CD14-positive monocyte (primary cell): Measurements from ENCODE around the gene SYCP3. TPM values are rescaled to one million over a fixed set of nuclear protein-coding genes. Genes with fewer than 3 reads are reported as not detected.
A peak's percentile ranks its signal among the peaks of the same experiment; 100 is the strongest.

ENCODE experiments used
- DNase-seq, 3 donors: peaks; one replicate each; pipeline ENCODE4 v3.0.0-alpha.2; 2011 to 2022
- H2AFZ ChIP-seq: 2 replicates; pipeline ENCODE4 v1.6.0; 2012; ENCODE audit warnings: mild to moderate bottlenecking, low read depth, low read length, inconsistent platforms; ENCODE audit not compliant: insufficient read depth, poor library complexity, severe bottlenecking
- H3K27ac ChIP-seq, 2 donors: 1 replicate in 1 of 2; 2 replicates in 1 of 2; pipeline ENCODE4 v1.5.1; 2012 to 2013; ENCODE audit warnings: low read length in 2 of 2, control low read depth in 1 of 2, inconsistent platforms in 1 of 2, low read depth in 1 of 2, mild to moderate bottlenecking in 1 of 2
- H3K27me3 ChIP-seq, 2 donors: one replicate each; pipeline versions ENCODE4 v1.6.0 to v1.6.1; 2011 to 2013; ENCODE audit warnings: low read length in 2 of 2; ENCODE audit not compliant: control insufficient read depth in 2 of 2, insufficient read depth in 2 of 2
- H3K36me3 ChIP-seq, 2 donors: replicated peaks in 1 of 2; 1 replicate in 1 of 2; 2 replicates in 1 of 2; pipeline versions ENCODE4 v1.5.1 to v1.6.1; 2012 to 2013; ENCODE audit warnings: low read length in 2 of 2, control low read depth in 1 of 2, inconsistent platforms in 1 of 2, mild to moderate bottlenecking in 1 of 2; ENCODE audit not compliant: insufficient read depth in 2 of 2, control insufficient read depth in 1 of 2
- H3K4me1 ChIP-seq, 2 donors: 1 replicate in 1 of 2; 2 replicates in 1 of 2; pipeline versions ENCODE4 v1.5.1 to v1.6.1; 2012 to 2013; ENCODE audit warnings: low read length in 2 of 2, control low read depth in 1 of 2, inconsistent platforms in 1 of 2, mild to moderate bottlenecking in 1 of 2, moderate library complexity in 1 of 2; ENCODE audit not compliant: insufficient read depth in 2 of 2, control insufficient read depth in 1 of 2
- H3K4me2 ChIP-seq: replicated peaks from 2 replicates; pipeline ENCODE3; 2012; ENCODE audit warnings: low read length, moderate library complexity, mild to moderate bottlenecking; ENCODE audit not compliant: poor library complexity, severe bottlenecking; ENCODE audit errors: extremely low read depth
- H3K4me3 ChIP-seq, 3 experiments: fragments of 200-600 bp in 1 of 3; sonication (generic) in 1 of 3; replicated peaks in 1 of 3; 1 replicate in 2 of 3; 2 replicates in 1 of 3; pipeline ENCODE4 v1.5.1; 2011 to 2013; ENCODE audit warnings: low read length in 3 of 3, mild to moderate bottlenecking in 3 of 3, control low read depth in 2 of 3, low read depth in 2 of 3, inconsistent platforms in 1 of 3, moderate library complexity in 1 of 3
- H3K79me2 ChIP-seq: 2 replicates; pipeline ENCODE4 v1.6.0; 2012; ENCODE audit warnings: mild to moderate bottlenecking, control low read depth, inconsistent platforms, low read length, moderate library complexity; ENCODE audit not compliant: insufficient read depth
- H3K9ac ChIP-seq: 2 replicates; pipeline ENCODE4 v1.6.0; 2017; ENCODE audit warnings: low read length, mild to moderate bottlenecking; ENCODE audit not compliant: insufficient read depth, poor library complexity, severe bottlenecking
- H3K9me3 ChIP-seq, 2 donors: replicated peaks in 1 of 2; 1 replicate in 1 of 2; 2 replicates in 1 of 2; pipeline versions ENCODE4 v1.5.1 to v1.6.1; 2012 to 2013; ENCODE audit warnings: low read length in 2 of 2, control low read depth in 1 of 2; ENCODE audit not compliant: control insufficient read depth in 1 of 2, insufficient read depth in 1 of 2
- H4K20me1 ChIP-seq: 2 replicates; pipeline ENCODE4 v1.6.0; 2012; ENCODE audit warnings: mild to moderate bottlenecking, low read length, control low read depth, moderate library complexity; ENCODE audit not compliant: insufficient read depth
- H3K27ac Mint-ChIP-seq, 7 donors: one replicate each; pipeline ENCODE4 v1.8.0; 2020; ENCODE audit warnings: mild to moderate bottlenecking in 7 of 7, mixed read lengths in 7 of 7, moderate library complexity in 6 of 7, inconsistent platforms in 2 of 7
- H3K27me3 Mint-ChIP-seq, 3 donors: one replicate each; pipeline ENCODE4 v1.8.0; 2021 to 2022; ENCODE audit warnings: low read depth in 3 of 3, mild to moderate bottlenecking in 3 of 3, mixed read lengths in 3 of 3, moderate library complexity in 3 of 3, inconsistent platforms in 1 of 3
- H3K36me3 Mint-ChIP-seq, 2 donors: one replicate each; pipeline ENCODE4 v1.8.0; 2020; ENCODE audit warnings: mixed read lengths in 2 of 2, inconsistent platforms in 1 of 2, mild to moderate bottlenecking in 1 of 2
- H3K4me1 Mint-ChIP-seq: one replicate; pipeline ENCODE4 v1.8.0; 2020; ENCODE audit warnings: mild to moderate bottlenecking, mixed read lengths
- H3K4me3 Mint-ChIP-seq, 2 donors: one replicate each; pipeline ENCODE4 v1.8.0; 2020; ENCODE audit warnings: mild to moderate bottlenecking in 2 of 2, mixed read lengths in 2 of 2, moderate library complexity in 1 of 2
- H3K9me3 Mint-ChIP-seq, 7 donors: one replicate each; pipeline ENCODE4 v1.8.0; 2020 to 2022; ENCODE audit warnings: mixed read lengths in 7 of 7, mild to moderate bottlenecking in 6 of 7, moderate library complexity in 6 of 7, inconsistent platforms in 2 of 7
- WGBS: methylation state at CpG from one replicate; pipeline ENCODE4 v1.1.5; 2013; ENCODE audit warnings: missing lambda C conversion rate; ENCODE audit not compliant: insufficient coverage; 5-methylcytosine and 5-hydroxymethylcytosine counted together
- intact Hi-C, 2 donors: fragments of 100-400 bp; cut with micrococcal nuclease; formaldehyde crosslinking; loops; one replicate each; pipeline versions ENCODE4 v1.15.0 to v1.15.1; 2023
- polyA plus RNA-seq, 3 donors: library from polyadenylated mRNA; depleted of rRNA in 1 of 3; unstranded in 2 of 3; stranded (reverse) in 1 of 3; fragments of 300-500 nt in 2 of 3; fragments of >200 nt in 1 of 3; fragmentation: Illumina TruSeq in 2 of 3; gene quantifications; 1 replicate in 2 of 3; 2 replicates in 1 of 3; pipeline ENCODE4 v1.2.3, GENCODE V29; 2012 to 2021
- TF ChIP-seq, protein P1 (sequence below): fragments of 200-600 bp; IDR thresholded peaks from one replicate; pipeline ENCODE4 v1.8.0; 2022; ENCODE audit warnings: antibody characterized with exemption, mild to moderate bottlenecking

SYCP3 gene
- polyA plus RNA-seq, 3 donors = 0.15 TPM; not detected in 2

DNA sequence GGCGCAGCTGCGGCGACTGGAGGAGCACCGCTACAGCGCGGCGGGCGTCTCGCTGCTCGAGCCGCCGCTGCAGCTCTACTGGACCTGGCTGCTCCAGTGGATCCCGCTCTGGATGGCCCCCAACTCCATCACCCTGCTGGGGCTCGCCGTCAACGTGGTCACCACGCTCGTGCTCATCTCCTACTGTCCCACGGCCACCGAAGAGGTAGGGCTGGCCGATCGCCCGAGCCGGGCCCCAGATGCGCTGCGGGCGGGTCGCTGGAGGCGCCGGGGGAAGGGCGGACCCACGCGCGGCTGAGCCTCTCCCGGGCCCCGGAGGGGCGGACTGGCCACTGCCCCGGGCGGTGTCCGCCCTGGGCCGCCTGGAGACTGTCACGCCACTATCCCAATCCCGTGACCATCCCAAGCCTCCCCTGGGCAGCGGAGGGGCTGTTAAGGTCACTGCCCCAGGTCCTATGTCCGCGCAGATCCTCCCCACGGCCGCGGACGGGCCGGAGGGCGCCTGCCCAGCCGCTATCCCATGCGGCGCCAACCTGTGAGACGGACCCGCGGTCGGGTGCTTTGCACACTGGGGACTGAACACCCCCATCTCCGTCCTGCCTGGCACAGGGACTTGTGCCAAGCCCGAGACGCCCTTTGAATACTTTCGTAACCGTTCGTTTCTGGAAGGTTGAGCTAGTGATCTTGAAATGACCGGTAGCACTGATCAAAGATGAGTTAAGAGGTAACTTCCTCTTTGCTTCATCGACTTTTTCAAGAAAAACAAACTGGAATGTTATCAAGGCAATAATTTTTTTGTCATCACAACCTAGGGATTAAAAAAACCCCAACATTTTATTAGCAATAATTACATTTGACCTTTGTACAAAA, 41.1 kb downstream of the SYCP3 start:
- peaks cover 69% of the 10 kb centered on the region for H3K4me1 Mint-ChIP-seq
- WGBS = under 1% methylated on average over 60 of the region's 67 CpGs
- Histone ChIP-seq H3K4me1 (peaks cover 32 to 60% of the 10 kb centered on the region in 2 donors), H4K20me1 (peaks cover 41% of the 10 kb centered on the region), H3K4me2 (peak overlapping the region; percentile 85), H2AFZ (peak overlapping the region; percentile 95), H3K79me2 (peaks cover 67% of the 10 kb centered on the region), H3K4me3 (peak overlapping the region; percentile 89 to 94 (median 92)), H3K9me3 (no peaks in the 10 kb centered on the region), H3K27ac (peak overlapping the region; percentile 57 to 87), H3K36me3 (peaks cover 2 to 6% of the 10 kb centered on the region in 2 donors), H3K9ac (peak overlapping the region; percentile 87), H3K27me3 (no peaks in the 10 kb centered on the region)
- H3K4me3 Mint-ChIP-seq = peak overlapping the region; percentile 96
- H3K36me3 Mint-ChIP-seq = peaks cover 4 to 6% of the 10 kb centered on the region in 2 donors
- H3K27me3 Mint-ChIP-seq = peaks cover 0 to 3% (median 0%) of the 10 kb centered on the region in 3 donors
- no peaks in the 10 kb centered on the region for H3K9me3 Mint-ChIP-seq
- intact Hi-C loops = no loop called here
- TF ChIP-seq, protein P1, sequence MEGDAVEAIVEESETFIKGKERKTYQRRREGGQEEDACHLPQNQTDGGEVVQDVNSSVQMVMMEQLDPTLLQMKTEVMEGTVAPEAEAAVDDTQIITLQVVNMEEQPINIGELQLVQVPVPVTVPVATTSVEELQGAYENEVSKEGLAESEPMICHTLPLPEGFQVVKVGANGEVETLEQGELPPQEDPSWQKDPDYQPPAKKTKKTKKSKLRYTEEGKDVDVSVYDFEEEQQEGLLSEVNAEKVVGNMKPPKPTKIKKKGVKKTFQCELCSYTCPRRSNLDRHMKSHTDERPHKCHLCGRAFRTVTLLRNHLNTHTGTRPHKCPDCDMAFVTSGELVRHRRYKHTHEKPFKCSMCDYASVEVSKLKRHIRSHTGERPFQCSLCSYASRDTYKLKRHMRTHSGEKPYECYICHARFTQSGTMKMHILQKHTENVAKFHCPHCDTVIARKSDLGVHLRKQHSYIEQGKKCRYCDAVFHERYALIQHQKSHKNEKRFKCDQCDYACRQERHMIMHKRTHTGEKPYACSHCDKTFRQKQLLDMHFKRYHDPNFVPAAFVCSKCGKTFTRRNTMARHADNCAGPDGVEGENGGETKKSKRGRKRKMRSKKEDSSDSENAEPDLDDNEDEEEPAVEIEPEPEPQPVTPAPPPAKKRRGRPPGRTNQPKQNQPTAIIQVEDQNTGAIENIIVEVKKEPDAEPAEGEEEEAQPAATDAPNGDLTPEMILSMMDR = no peak
- peak overlapping the region; percentile 76 to 93 (median 89) for H3K27ac Mint-ChIP-seq
- peak; percentile 15 to 34 (median 31) for DNase-seq

DNA sequence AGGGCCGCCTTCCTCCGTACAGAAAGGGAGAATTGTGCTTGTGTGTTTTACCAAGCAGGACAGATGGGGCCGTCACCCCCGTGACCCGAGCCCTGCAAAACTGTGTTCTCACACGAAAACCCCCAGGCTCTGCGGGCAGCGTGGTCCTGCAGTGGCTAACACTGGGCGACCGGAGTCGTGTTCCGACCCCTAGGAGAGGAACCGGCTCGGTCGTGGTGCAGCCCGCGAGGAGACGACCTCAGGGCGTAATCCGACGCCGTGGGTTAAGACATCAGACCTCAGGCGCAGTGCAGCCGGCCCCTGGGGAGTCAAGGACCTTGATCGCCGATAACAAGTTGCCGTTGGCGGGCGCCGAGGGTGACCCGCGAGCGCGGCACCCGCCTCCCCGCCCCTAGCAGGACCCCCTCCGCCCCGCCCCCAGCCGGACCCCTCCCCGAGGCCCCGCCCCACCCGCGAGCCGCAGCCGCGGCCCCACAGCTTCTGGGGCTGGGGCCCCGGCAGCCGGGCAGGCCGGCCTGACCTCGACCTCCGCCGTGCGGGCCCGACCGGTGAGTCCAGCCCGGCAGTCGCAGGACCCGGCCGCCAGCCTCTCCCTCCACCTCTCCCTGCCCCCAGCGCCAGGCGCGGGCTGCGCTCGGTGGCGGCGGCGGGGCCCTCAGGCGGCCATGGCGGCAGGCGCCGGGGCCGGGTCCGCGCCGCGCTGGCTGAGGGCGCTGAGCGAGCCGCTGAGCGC, 41.9 kb downstream of the SYCP3 start, which contains the start of gene CHPT1:
TSS of gene CHPT1 (plus strand) at position 444 of the 733 bp plus-strand sequence. CDS start at position 666, 222 bp downstream.
- peaks cover 59% of the 10 kb centered on the region for H3K79me2 ChIP-seq
- H4K20me1 ChIP-seq = peaks cover 33% of the 10 kb centered on the region
- peak within 1 kb of the TSS; percentile 85 for H3K4me2 ChIP-seq
- H2AFZ ChIP-seq = peak within 1 kb of the TSS; percentile 95
- H3K4me1 ChIP-seq = peaks cover 32 to 60% of the 10 kb centered on the region in 2 donors
- peak within 1 kb of the TSS; percentile 89 to 94 (median 92) for H3K4me3 ChIP-seq
- peak; percentile 48 to 49 (median 48) for DNase-seq
- no peaks in the 10 kb centered on the region for H3K9me3 Mint-ChIP-seq
- TF ChIP-seq, protein P1 = no peak
- H3K27ac ChIP-seq = peak within 1 kb of the TSS; percentile 57 to 87
- no peaks in the 10 kb centered on the region for H3K36me3 ChIP-seq
- intact Hi-C loops = no loop called here
- H3K9ac ChIP-seq = peak within 1 kb of the TSS; percentile 87
- H3K36me3 Mint-ChIP-seq = no peaks in the 10 kb centered on the region
- H3K4me1 Mint-ChIP-seq = peaks cover 61% of the 10 kb centered on the region
- peaks cover 0 to 3% (median 2%) of the 10 kb centered on the region in 3 donors for H3K27me3 Mint-ChIP-seq
- H3K27ac Mint-ChIP-seq = peak within 1 kb of the TSS; percentile 83 to 93 (median 90)
- no peaks in the 10 kb centered on the region for H3K9me3 ChIP-seq
- H3K4me3 Mint-ChIP-seq = peak within 1 kb of the TSS; percentile 96
- no peaks in the 10 kb centered on the region for H3K27me3 ChIP-seq
- WGBS = under 1% methylated on average over 70 of the region's 80 CpGs
